Fibroblast of lung (primary cell): Measurements from ENCODE around the gene TSPAN18. TPM values are rescaled to one million over a fixed set of nuclear protein-coding genes. Genes with fewer than 3 reads are reported as not detected.

Experiments
- DNase-seq, 2 donors: peaks; one replicate each; pipeline versions ENCODE4 v3.0.0 to v3.0.0-alpha.2; 2010; ENCODE audit warnings: low read depth in 2 of 2
- H2AFZ ChIP-seq: 2 replicates; pipeline ENCODE4 v1.5.1; 2012; ENCODE audit warnings: low read length, control low read depth, inconsistent platforms
- H3K27ac ChIP-seq: 2 replicates; pipeline ENCODE4 v1.5.1; 2011; ENCODE audit warnings: low read length, control low read depth; ENCODE audit not compliant: insufficient read depth
- H3K27me3 ChIP-seq: 2 replicates; pipeline ENCODE4 v1.5.1; 2011; ENCODE audit warnings: mild to moderate bottlenecking, low read length; ENCODE audit not compliant: control insufficient read depth, insufficient read depth
- H3K36me3 ChIP-seq: 2 replicates; pipeline ENCODE4 v1.5.1; 2011; ENCODE audit warnings: low read length; ENCODE audit not compliant: control insufficient read depth, insufficient read depth
- H3K4me1 ChIP-seq: 2 replicates; pipeline ENCODE4 v1.5.1; 2011; ENCODE audit warnings: low read length; ENCODE audit not compliant: control insufficient read depth, insufficient read depth; ENCODE audit errors: extremely low read depth
- H3K4me2 ChIP-seq: 2 replicates; pipeline ENCODE4 v1.5.1; 2011; ENCODE audit warnings: low read length, control low read depth; ENCODE audit not compliant: insufficient read depth; ENCODE audit errors: extremely low read depth
- H3K4me3 ChIP-seq, 4 experiments: fragments of 200-600 bp in 1 of 4; sonication (generic) in 1 of 4; replicated peaks in 1 of 4; 2 replicates each; pipeline ENCODE4 v1.5.1; 2011 to 2016; ENCODE audit warnings: low read length in 4 of 4, low read depth in 3 of 4, mild to moderate bottlenecking in 3 of 4, control low read depth in 2 of 4, inconsistent platforms in 1 of 4, mixed read lengths in 1 of 4; ENCODE audit not compliant: insufficient read depth in 1 of 4; ENCODE audit errors: control extremely low read depth in 1 of 4
- H3K79me2 ChIP-seq: 2 replicates; pipeline ENCODE4 v1.5.1; 2012; ENCODE audit warnings: mild to moderate bottlenecking, low read length, inconsistent platforms; ENCODE audit not compliant: control insufficient read depth, insufficient read depth
- H3K9ac ChIP-seq: 2 replicates; pipeline ENCODE4 v1.5.1; 2011; ENCODE audit warnings: mild to moderate bottlenecking, low read length, control low read depth; ENCODE audit not compliant: insufficient read depth
- H3K9me3 ChIP-seq: 2 replicates; pipeline ENCODE4 v1.5.1; 2012; ENCODE audit warnings: low read depth, low read length; ENCODE audit not compliant: control insufficient read depth, insufficient read depth
- H4K20me1 ChIP-seq: 2 replicates; pipeline ENCODE4 v1.5.1; 2011; ENCODE audit warnings: low read length; ENCODE audit not compliant: control insufficient read depth, insufficient read depth; ENCODE audit errors: extremely low read depth
- CTCF ChIP-seq, 2 donors: IDR thresholded peaks in 1 of 2; conservative IDR thresholded peaks in 1 of 2; 1 replicate in 1 of 2; 2 replicates in 1 of 2; pipeline ENCODE4 v1.5.1; 2011 to 2012; ENCODE audit warnings: low read length in 2 of 2, control low read depth in 1 of 2, inconsistent platforms in 1 of 2, low read depth in 1 of 2, mild to moderate bottlenecking in 1 of 2
- EZH2 ChIP-seq: IDR thresholded peaks from 2 replicates; pipeline ENCODE4 v1.5.1; 2012; ENCODE audit warnings: low read length, control low read depth, mild to moderate bottlenecking; ENCODE audit errors: missing control alignments
- polyA plus RNA-seq, 2 donors: library from polyadenylated mRNA; depleted of rRNA in 1 of 2; stranded (reverse) in 1 of 2; unstranded in 1 of 2; fragments of >200 nt; gene quantifications; 2 replicates each; pipeline ENCODE4 v1.2.1, GENCODE V29; 2011 to 2012; ENCODE audit warnings: missing spikeins in 1 of 2
- total RNA-seq: library from RNA; depleted of rRNA; stranded (reverse); fragments of >200 nt; gene quantifications from 2 replicates; pipeline ENCODE4 v1.2.1, GENCODE V29; 2014

The TSPAN18 gene
- total and polyA plus RNA-seq, 2 donors (not counting 1 experiment from before 2014, with no cell fraction given): 0.15 TPM; not detected in 1

GRCh38 chr11:44823868-44824267 is 97.1 kb downstream of the TSPAN18 start:
- no peaks in the 10 kb centered on the region for H3K79me2 ChIP-seq
- no peak overlapping the region for H2AFZ ChIP-seq
- no peaks in the 10 kb centered on the region for H3K36me3 ChIP-seq
- H3K9ac ChIP-seq: no peak overlapping the region
- no peak overlapping the region for H3K27ac ChIP-seq
- H4K20me1 ChIP-seq: no peaks in the 10 kb centered on the region
- H3K27me3 ChIP-seq: peaks cover 4% of the 10 kb centered on the region
- TF ChIP-seq CTCF (conservative IDR thresholded peaks at IDR 0.05 in 1 of 2, IDR thresholded peaks at IDR 0.05 in 1 of 2; ENCODE audit: low read depth in 1 of 2, low read length in 2 of 2) (no peak), EZH2 (no peak)
- H3K4me2 ChIP-seq: no peak overlapping the region
- no peak overlapping the region for H3K4me3 ChIP-seq
- no peak for DNase-seq
- H3K4me1 ChIP-seq: no peaks in the 10 kb centered on the region
- H3K9me3 ChIP-seq: no peaks in the 10 kb centered on the region

GRCh38 chr11:44824300-44824704 is 97.5 kb downstream of the TSPAN18 start:
- Histone ChIP-seq H3K9ac (no peak overlapping the region), H3K4me3 (no peak overlapping the region), H3K36me3 (no peaks in the 10 kb centered on the region), H3K27me3 (peaks cover 4% of the 10 kb centered on the region), H3K9me3 (no peaks in the 10 kb centered on the region), H3K79me2 (no peaks in the 10 kb centered on the region), H4K20me1 (no peaks in the 10 kb centered on the region), H3K4me1 (no peaks in the 10 kb centered on the region), H3K4me2 (no peak overlapping the region), H3K27ac (no peak overlapping the region), H2AFZ (no peak overlapping the region)
- no peak for DNase-seq
- TF ChIP-seq EZH2 (no peak), CTCF (conservative IDR thresholded peaks at IDR 0.05 in 1 of 2, IDR thresholded peaks at IDR 0.05 in 1 of 2; ENCODE audit: low read depth in 1 of 2, low read length in 2 of 2) (no peak)

GRCh38 chr11:44825058-44825785 is 98.5 kb downstream of the TSPAN18 start:
- no peak for TF ChIP-seq CTCF (conservative IDR thresholded peaks at IDR 0.05 in 1 of 2, IDR thresholded peaks at IDR 0.05 in 1 of 2; ENCODE audit: low read depth in 1 of 2, low read length in 2 of 2)
- no peak for TF ChIP-seq EZH2
- no peak overlapping the region for H3K27ac ChIP-seq

More at GRCh38 chr11:44825058-44825785, 98.5 kb downstream of the TSPAN18 start:
- H3K9me3 ChIP-seq: no peaks in the 10 kb centered on the region
- no peak overlapping the region for H3K4me3 ChIP-seq
- no peaks in the 10 kb centered on the region for H4K20me1 ChIP-seq
- peaks cover 4% of the 10 kb centered on the region for H3K27me3 ChIP-seq
- H3K4me1 ChIP-seq: no peaks in the 10 kb centered on the region
- no peaks in the 10 kb centered on the region for H3K79me2 ChIP-seq
- H3K9ac ChIP-seq: no peak overlapping the region
- no peak overlapping the region for H3K4me2 ChIP-seq
- H3K36me3 ChIP-seq: no peaks in the 10 kb centered on the region
- DNase-seq: no peak
- no peak overlapping the region for H2AFZ ChIP-seq
